H1 (cell line): ENCODE data around the gene PDE8B. TPM values are rescaled to one million over a fixed set of nuclear protein-coding genes. Genes with fewer than 3 reads are reported as not detected.

ENCODE experiments used
- CTCF ChIA-PET: fragments of 300-600 bp; sonication (Branson Sonifier 250); formaldehyde crosslinking; loops from one replicate; lab custom pipeline; 2021; ENCODE audit not compliant: partially characterized antibody; lab: Charles Lee
- POLR2A ChIA-PET: fragments of 300-600 bp; sonication (Branson Sonifier 250); formaldehyde crosslinking; loops from one replicate; lab custom pipeline; 2021; ENCODE audit warnings: inconsistent platforms; ENCODE audit not compliant: partially characterized antibody; lab: Charles Lee
- DNase-seq, 2 experiments: peaks; one replicate each; pipeline versions ENCODE4 v3.0.0 to v3.0.0-alpha.2; 2010 to 2022; ENCODE audit warnings: low spot score in 2 of 2, low read depth in 1 of 2, mixed read lengths in 1 of 2
- FAIRE-seq: peaks from 2 replicates; lab custom pipeline; 2011; peaks lifted over from hg19 to GRCh38; lab: Jason Lieb, UNC
- H2AFZ ChIP-seq: 2 replicates; pipeline ENCODE4 v1.8.1; 2012; ENCODE audit warnings: low read length, inconsistent platforms
- H2AK5ac ChIP-seq: 2 replicates; pipeline ENCODE4 v1.6.1; 2013; ENCODE audit warnings: low read depth, low read length
- H2BK120ac ChIP-seq: replicated peaks from 2 replicates; pipeline ENCODE3; 2013; ENCODE audit warnings: low read depth, low read length, inconsistent platforms
- H2BK12ac ChIP-seq: 2 replicates; pipeline ENCODE4 v1.6.1; 2013; ENCODE audit warnings: low read depth, low read length
- H2BK15ac ChIP-seq: 2 replicates; pipeline ENCODE4 v1.6.1; 2013; ENCODE audit warnings: low read length
- H2BK20ac ChIP-seq: 2 replicates; pipeline ENCODE4 v1.6.1; 2013; ENCODE audit warnings: low read length
- H2BK5ac ChIP-seq: 2 replicates; pipeline ENCODE4 v1.6.1; 2013; ENCODE audit warnings: low read depth, low read length
- H3K14ac ChIP-seq: 2 replicates; pipeline ENCODE4 v1.6.1; 2013; ENCODE audit warnings: inconsistent platforms; ENCODE audit not compliant: insufficient read length
- H3K18ac ChIP-seq: 2 replicates; pipeline ENCODE4 v1.6.1; 2013; ENCODE audit warnings: low read length; ENCODE audit errors: extremely low read depth
- H3K23ac ChIP-seq: 2 replicates; pipeline ENCODE4 v1.6.1; 2013; ENCODE audit warnings: inconsistent platforms; ENCODE audit not compliant: insufficient read length
- H3K23me2 ChIP-seq: 2 replicates; pipeline ENCODE4 v1.6.1; 2013; ENCODE audit warnings: low read depth, low read length
- H3K27ac ChIP-seq: 2 replicates; pipeline ENCODE4 v1.6.1; 2011; ENCODE audit warnings: low read depth, low read length, inconsistent platforms
- H3K27me3 ChIP-seq, 4 experiments: replicated peaks in 1 of 4; 1 replicate in 1 of 4; 2 replicates in 3 of 4; pipeline versions ENCODE4 v1.6.1 to v1.8.1; 2011 to 2013; ENCODE audit warnings: low read length in 3 of 4, mild to moderate bottlenecking in 3 of 4, inconsistent platforms in 2 of 4, mixed read lengths in 2 of 4, moderate library complexity in 1 of 4; ENCODE audit not compliant: control insufficient read depth in 3 of 4, insufficient read depth in 3 of 4; ENCODE audit errors: extremely low read depth in 1 of 4
- H3K36me3 ChIP-seq, 4 experiments: 2 replicates each; pipeline versions ENCODE4 v1.6.1 to v1.8.1; 2011 to 2013; ENCODE audit warnings: mild to moderate bottlenecking in 4 of 4, low read length in 3 of 4, moderate library complexity in 2 of 4, control low read depth in 1 of 4, inconsistent platforms in 1 of 4; ENCODE audit not compliant: insufficient read depth in 4 of 4, control insufficient read depth in 2 of 4
- H3K4ac ChIP-seq: replicated peaks from 2 replicates; pipeline ENCODE3; 2013; ENCODE audit warnings: low read length, low read depth, mixed read lengths, inconsistent platforms; ENCODE audit not compliant: insufficient read length
- H3K4me1 ChIP-seq, 4 experiments: replicated peaks in 1 of 4; 1 replicate in 1 of 4; 2 replicates in 3 of 4; pipeline versions ENCODE4 v1.6.1 to v1.8.1; 2011 to 2013; ENCODE audit warnings: low read length in 3 of 4, inconsistent platforms in 2 of 4, mixed read lengths in 1 of 4; ENCODE audit not compliant: insufficient read depth in 4 of 4, control insufficient read depth in 3 of 4
- H3K4me2 ChIP-seq, 2 experiments: 2 replicates each; pipeline versions ENCODE4 v1.6.1 to v1.8.1; 2011 to 2013; ENCODE audit warnings: low read depth in 2 of 2, low read length in 2 of 2, control low read depth in 1 of 2, inconsistent platforms in 1 of 2, mild to moderate bottlenecking in 1 of 2; ENCODE audit not compliant: insufficient read depth in 1 of 2
- H3K4me3 ChIP-seq, 4 experiments: fragments of 200-600, 300-600 bp in 1 of 4; sonication (generic), shearing (Covaris generic), sonication (Bioruptor Twin) in 1 of 4; 2 replicates each; pipeline versions ENCODE4 v1.5.1 to v1.8.1; 2011 to 2016; ENCODE audit warnings: low read length in 4 of 4, low read depth in 3 of 4, control low read depth in 2 of 4, inconsistent platforms in 2 of 4, mild to moderate bottlenecking in 2 of 4, mixed read lengths in 1 of 4, moderate library complexity in 1 of 4; ENCODE audit not compliant: insufficient read depth in 2 of 4; ENCODE audit errors: extremely low read depth in 1 of 4
- H3K56ac ChIP-seq: replicated peaks from 2 replicates; pipeline ENCODE3; 2013; ENCODE audit warnings: low read depth, mild to moderate bottlenecking, mixed read lengths, low read length, inconsistent platforms; ENCODE audit not compliant: insufficient read length
- H3K79me1 ChIP-seq: 2 replicates; pipeline ENCODE4 v1.6.1; 2013; ENCODE audit warnings: low read depth, low read length, control low read depth
- H3K79me2 ChIP-seq, 2 experiments: 2 replicates each; pipeline versions ENCODE4 v1.6.1 to v1.8.1; 2012 to 2013; ENCODE audit warnings: low read length in 2 of 2, mild to moderate bottlenecking in 2 of 2, inconsistent platforms in 1 of 2; ENCODE audit not compliant: insufficient read depth in 2 of 2, control insufficient read depth in 1 of 2
- H3K9ac ChIP-seq, 4 experiments: replicated peaks in 1 of 4; 1 replicate in 1 of 4; 2 replicates in 3 of 4; pipeline versions ENCODE4 v1.6.1 to v1.8.1; 2011 to 2013; ENCODE audit warnings: low read depth in 3 of 4, low read length in 3 of 4, control low read depth in 2 of 4, mild to moderate bottlenecking in 2 of 4, moderate library complexity in 2 of 4, inconsistent platforms in 1 of 4; ENCODE audit errors: extremely low read depth in 1 of 4
- H3K9me3 ChIP-seq, 2 experiments: 2 replicates each; pipeline versions ENCODE4 v1.6.1 to v1.8.1; 2012 to 2013; ENCODE audit warnings: mild to moderate bottlenecking in 2 of 2, moderate library complexity in 2 of 2, control low read depth in 1 of 2, inconsistent platforms in 1 of 2, low read depth in 1 of 2, low read length in 1 of 2, mixed read lengths in 1 of 2; ENCODE audit not compliant: insufficient read depth in 2 of 2
- H4K20me1 ChIP-seq, 2 experiments: replicated peaks in 1 of 2; 2 replicates each; pipeline versions ENCODE3 to v1.8.1; 2011 to 2013; ENCODE audit warnings: inconsistent platforms in 2 of 2, low read length in 2 of 2, mild to moderate bottlenecking in 1 of 2; ENCODE audit not compliant: insufficient read depth in 2 of 2, control insufficient read depth in 1 of 2
- H4K5ac ChIP-seq: 2 replicates; pipeline ENCODE4 v1.6.1; 2013; ENCODE audit warnings: low read length, low read depth, mixed read lengths, inconsistent platforms; ENCODE audit not compliant: insufficient read length
- H4K8ac ChIP-seq: 2 replicates; pipeline ENCODE4 v1.8.0; 2013; ENCODE audit warnings: mild to moderate bottlenecking, moderate library complexity, low read length, inconsistent platforms; ENCODE audit not compliant: insufficient read depth; ENCODE audit errors: extremely low read depth
- H4K91ac ChIP-seq: replicated peaks from 2 replicates; pipeline ENCODE3; 2013; ENCODE audit warnings: low read length, mixed read lengths, inconsistent platforms; ENCODE audit not compliant: insufficient read length
- CBX5 ChIP-seq: fragments of 300-800, 300-1000 bp; sonication (generic); IDR thresholded peaks from 2 replicates; pipeline ENCODE4 v1.7.1; 2016; ENCODE audit warnings: antibody characterized with exemption, low read length, low read depth
- CREB1 ChIP-seq: IDR thresholded peaks from 2 replicates; pipeline ENCODE4 v1.6.1; 2012; ENCODE audit warnings: inconsistent platforms
- GABPA ChIP-seq: IDR thresholded peaks from 2 replicates; pipeline ENCODE4 v1.6.1; 2011; ENCODE audit warnings: mild to moderate bottlenecking, low read length, moderate library complexity, borderline replicate concordance; ENCODE audit not compliant: insufficient read depth
- HDAC6 ChIP-seq: IDR thresholded peaks from one replicate; pipeline ENCODE4 v1.7.1; 2012; ENCODE audit warnings: low read depth, mild to moderate bottlenecking, inconsistent platforms, low read length, moderate library complexity
- JUND ChIP-seq: IDR thresholded peaks from 2 replicates; pipeline ENCODE4 v1.6.1; 2011; ENCODE audit warnings: mild to moderate bottlenecking, improper control_type of control experiment, low read length
- KDM4A ChIP-seq: IDR thresholded peaks from one replicate; pipeline ENCODE4 v1.7.1; 2012; ENCODE audit warnings: low read depth, mild to moderate bottlenecking, moderate library complexity, low read length, inconsistent platforms; ENCODE audit not compliant: severe bottlenecking
- MAFK ChIP-seq: IDR thresholded peaks from 2 replicates; pipeline ENCODE4 v1.6.1; 2012; ENCODE audit warnings: low read depth, mild to moderate bottlenecking, improper control_type of control experiment, low read length
- NANOG ChIP-seq: IDR thresholded peaks from 2 replicates; pipeline ENCODE4 v1.6.1; 2011; ENCODE audit warnings: low read length, low read depth, mild to moderate bottlenecking, inconsistent platforms; ENCODE audit not compliant: insufficient read depth, poor library complexity, severe bottlenecking
- RAD21 ChIP-seq, 2 experiments: IDR thresholded peaks in 1 of 2; conservative IDR thresholded peaks in 1 of 2; 2 replicates each; pipeline ENCODE4 v1.6.1; 2011; ENCODE audit warnings: low read depth in 2 of 2, low read length in 2 of 2, improper control_type of control experiment in 1 of 2, inconsistent platforms in 1 of 2, mild to moderate bottlenecking in 1 of 2, moderate library complexity in 1 of 2
- RBBP5 ChIP-seq: IDR thresholded peaks from 2 replicates; pipeline ENCODE4 v1.7.1; 2012; ENCODE audit warnings: low read depth, mild to moderate bottlenecking, inconsistent platforms, low read length, moderate library complexity, borderline replicate concordance
- YY1 ChIP-seq: IDR thresholded peaks from 2 replicates; pipeline ENCODE4 v1.6.1; 2011; ENCODE audit warnings: low read depth, mild to moderate bottlenecking, low read length
- WGBS, 2 experiments: shearing (Covaris generic) in 1 of 2; methylation state at CpG; one replicate each; pipeline versions ENCODE4 v1.1.6 to v1.1.7; 2013 to 2015; ENCODE audit warnings: low lambda C conversion rate in 2 of 2, mixed read lengths in 2 of 2, inconsistent platforms in 1 of 2, low coverage in 1 of 2, missing lambda C conversion rate in 1 of 2; ENCODE audit not compliant: insufficient replicate concordance in 2 of 2, insufficient coverage in 1 of 2, insufficient read length in 1 of 2; ENCODE audit errors: extremely low coverage in 1 of 2, missing lambda C conversion rate in 1 of 2; 5-methylcytosine and 5-hydroxymethylcytosine counted together
- polyA plus RNA-seq, 7 experiments: library from polyadenylated mRNA; depleted of rRNA in 3 of 7; stranded (reverse) in 5 of 7; unstranded in 2 of 7; fragments of >200 nt in 5 of 7; fragments of 200-250 nt in 2 of 7; gene quantifications; 1 replicate in 5 of 7; 2 replicates in 1 of 7; 4 replicates in 1 of 7; pipeline versions ENCODE4 v1.2.1 to v1.2.3, GENCODE V29; 2011 to 2013; ENCODE audit warnings: missing spikeins in 2 of 7, mixed read lengths in 2 of 7
- total RNA-seq: library from RNA; stranded (reverse); fragmentation: NEBNext Ultra II Directional; extraction: Animal tissue kit (Norgen Biotek cat#: 25700); gene quantifications from 2 replicates; pipeline ENCODE4 v1.2.1, GENCODE V29; 2021

Gene PDE8B
- total and polyA plus RNA-seq, 2 of the 8 experiments (the other 6 are each of a cell fraction or from before 2014, with no cell fraction given) = 0.32 to 1.1 TPM

DNA sequence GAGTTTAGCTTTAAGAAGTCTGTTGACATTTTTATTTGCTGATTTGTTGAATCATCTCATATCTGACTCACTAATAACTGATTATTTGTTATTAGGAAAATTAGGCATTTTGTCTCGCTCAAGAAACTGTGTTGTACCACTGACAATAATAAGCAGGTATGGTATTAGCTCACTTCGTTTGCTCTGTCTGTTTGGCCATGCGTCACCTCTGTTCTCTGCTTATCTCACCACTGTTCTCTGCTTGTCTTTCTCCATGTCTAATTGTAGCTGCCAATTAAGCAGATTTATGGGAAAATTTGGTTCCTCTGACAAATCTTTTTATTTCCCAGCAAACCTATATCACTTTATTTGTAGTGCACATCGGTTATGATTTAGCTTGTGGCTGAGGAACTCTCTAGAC is 142.8 kb downstream of the PDE8B start:
- H3K18ac ChIP-seq = no peak overlapping the region
- no peak overlapping the region for H2BK12ac ChIP-seq
- no peaks in the 10 kb centered on the region for H3K79me2 ChIP-seq
- DNase-seq = no peak
- no peaks in the 10 kb centered on the region for H4K20me1 ChIP-seq
- no peaks in the 10 kb centered on the region for H3K27me3 ChIP-seq
- no peak overlapping the region for H4K8ac ChIP-seq
- H3K9me3 ChIP-seq = no peaks in the 10 kb centered on the region
- WGBS, 2 experiments = 89% methylated on average over 4 of the region's 4 CpGs; no CpG with 5 or more reads in 1 of the 2 experiments
- no peak overlapping the region for H2AFZ ChIP-seq
- H3K36me3 ChIP-seq = no peaks in the 10 kb centered on the region
- H3K23me2 ChIP-seq = no peaks in the 10 kb centered on the region
- CTCF ChIA-PET = interaction anchor here (1.0 to 1.3 kb wide), 2 partner anchors 14 to 82 kb away, joined by 3 to 4 read pairs; no protein-coding TSS in a partner anchor
- no peak overlapping the region for H3K56ac ChIP-seq
- no peak overlapping the region for H3K14ac ChIP-seq
- H2BK20ac ChIP-seq = no peak overlapping the region
- POLR2A ChIA-PET = no interaction called here
- no peak overlapping the region for H3K23ac ChIP-seq
- no peak overlapping the region for H2BK5ac ChIP-seq
- no peak overlapping the region for H2BK120ac ChIP-seq
- no peak overlapping the region for H3K9ac ChIP-seq
- H3K4me2 ChIP-seq = no peak overlapping the region
- no peaks in the 10 kb centered on the region for H3K79me1 ChIP-seq
- H2BK15ac ChIP-seq = no peak overlapping the region
- H3K27ac ChIP-seq = no peak overlapping the region
- no peak overlapping the region for H4K5ac ChIP-seq
- H3K4me1 ChIP-seq = peaks cover 0 to under 1% (median 0%) of the 10 kb centered on the region in 4 experiments; a peak in 1 of 7 replicates
- no peak overlapping the region for H2AK5ac ChIP-seq
- no peak for FAIRE-seq
- no peak overlapping the region for H3K4me3 ChIP-seq
- no peak overlapping the region for H4K91ac ChIP-seq
- no peak overlapping the region for H3K4ac ChIP-seq
- TF ChIP-seq NANOG = no peak
- TF ChIP-seq RAD21 (IDR thresholded peaks at IDR 0.05 in 1 of 2, conservative IDR thresholded peaks at IDR 0.05 in 1 of 2; ENCODE audit: low read depth in 2 of 2, low read length in 2 of 2) = no peak
- no peak for TF ChIP-seq JUND
- TF ChIP-seq CREB1 = no peak
- no peak for TF ChIP-seq RBBP5
- TF ChIP-seq GABPA = no peak
- TF ChIP-seq HDAC6 = no peak
- TF ChIP-seq KDM4A = no peak
- no peak for TF ChIP-seq CBX5
- TF ChIP-seq YY1 = no peak
- TF ChIP-seq MAFK = no peak
